RWPE2 (cell line): ENCODE data around the gene EMCN.

ENCODE experiments used
- ATAC-seq: fragments of 200-7000 bp; cut with Tn5 transposase; 3 replicates; pipeline ENCODE4 v1.9.1; 2021; ENCODE audit warnings: low read depth
- DNase-seq: peaks from one replicate; pipeline ENCODE4 v3.0.0-alpha.2; 2020; ENCODE audit warnings: low spot score
- H3K27ac ChIP-seq: fragments of 450-650 bp; 2 replicates; pipeline ENCODE4 v1.5.1; 2017; ENCODE audit warnings: mild to moderate bottlenecking; ENCODE audit not compliant: poor library complexity, severe bottlenecking
- H3K27me3 ChIP-seq: fragments of 250-450 bp; sonication (Bioruptor Pico); 2 replicates; pipeline ENCODE4 v1.5.1; 2021; ENCODE audit warnings: mild to moderate bottlenecking, moderate library complexity; ENCODE audit not compliant: insufficient read depth, poor library complexity, severe bottlenecking
- H3K36me3 ChIP-seq: fragments of 250-450 bp; sonication (Bioruptor Pico); 2 replicates; pipeline ENCODE4 v1.5.1; 2020; ENCODE audit warnings: low read depth, mild to moderate bottlenecking, moderate library complexity
- H3K4me1 ChIP-seq: fragments of 250-450 bp; sonication (Bioruptor Pico); 2 replicates; pipeline ENCODE4 v1.5.1; 2021; ENCODE audit warnings: mild to moderate bottlenecking, moderate library complexity; ENCODE audit not compliant: insufficient read depth, poor library complexity, severe bottlenecking
- H3K4me3 ChIP-seq: fragments of 250-450 bp; sonication (Bioruptor Pico); 2 replicates; pipeline ENCODE4 v1.5.1; 2021; ENCODE audit warnings: mild to moderate bottlenecking, moderate library complexity; ENCODE audit not compliant: severe bottlenecking
- H3K9me3 ChIP-seq: fragments of 250-450 bp; sonication (Bioruptor Pico); 2 replicates; pipeline ENCODE4 v1.5.1; 2021; ENCODE audit warnings: mild to moderate bottlenecking, moderate library complexity; ENCODE audit not compliant: severe bottlenecking
- CTCF ChIP-seq: fragments of 450-650 bp; IDR thresholded peaks from one replicate; pipeline ENCODE4 v1.5.1; 2017; ENCODE audit warnings: mild to moderate bottlenecking, moderate library complexity; ENCODE audit not compliant: poor library complexity, severe bottlenecking

EMCN gene

GRCh38 chr4:100379583-100380105 is 138.2 kb downstream of the EMCN start:
- TF ChIP-seq CTCF: no peak
- H3K27me3 ChIP-seq: no peaks in the 10 kb centered on the region
- H3K4me3 ChIP-seq: no peak overlapping the region
- DNase-seq (no peak), ATAC-seq (peak; percentile 58)
- peaks cover 12% of the 10 kb centered on the region for H3K4me1 ChIP-seq
- no peaks in the 10 kb centered on the region for H3K9me3 ChIP-seq
- H3K27ac ChIP-seq: peak overlapping the region; percentile 44
- H3K36me3 ChIP-seq: no peaks in the 10 kb centered on the region

GRCh38 chr4:100372432-100372831 is 145.4 kb downstream of the EMCN start:
- DNase-seq: no peak
- no peak overlapping the region for H3K27ac ChIP-seq
- no peaks in the 10 kb centered on the region for H3K36me3 ChIP-seq
- H3K9me3 ChIP-seq: no peaks in the 10 kb centered on the region
- H3K27me3 ChIP-seq: no peaks in the 10 kb centered on the region
- no peaks in the 10 kb centered on the region for H3K4me1 ChIP-seq
- no peak overlapping the region for H3K4me3 ChIP-seq
- no peak for ATAC-seq
- peak; percentile 50 for TF ChIP-seq CTCF

GRCh38 chr4:100369871-100370270 is 148.0 kb downstream of the EMCN start:
- Histone ChIP-seq H3K9me3 (no peaks in the 10 kb centered on the region), H3K27me3 (no peaks in the 10 kb centered on the region), H3K4me1 (no peaks in the 10 kb centered on the region), H3K36me3 (no peaks in the 10 kb centered on the region), H3K4me3 (no peak overlapping the region), H3K27ac (no peak overlapping the region)
- TF ChIP-seq CTCF: no peak
- DNase-seq: no peak
- no peak for ATAC-seq

- no peaks in the 10 kb centered on the region for H3K36me3 ChIP-seq
- no peaks in the 10 kb centered on the region for H3K9me3 ChIP-seq
- no peaks in the 10 kb centered on the region for H3K27me3 ChIP-seq
- ATAC-seq: no peak
- no peak overlapping the region for H3K4me3 ChIP-seq
- no peak overlapping the region for H3K27ac ChIP-seq
- no peak for DNase-seq
- TF ChIP-seq CTCF: no peak
- no peaks in the 10 kb centered on the region for H3K4me1 ChIP-seq
Measured at GRCh38 chr4:100367451-100367850, 150.4 kb downstream of the EMCN start.

GRCh38 chr4:100366213-100366612 is 151.6 kb downstream of the EMCN start:
- Histone ChIP-seq H3K27ac (no peak overlapping the region), H3K4me1 (no peaks in the 10 kb centered on the region), H3K9me3 (no peaks in the 10 kb centered on the region), H3K27me3 (no peaks in the 10 kb centered on the region), H3K4me3 (no peak overlapping the region), H3K36me3 (no peaks in the 10 kb centered on the region)
- DNase-seq (no peak), ATAC-seq (no peak)
- TF ChIP-seq CTCF: no peak
